ENCODE data around the gene GTF3C2. TPM values are rescaled to one million over a fixed set of nuclear protein-coding genes. Genes with fewer than 3 reads are reported as not detected.
"Not testable (repeated sequence)": the region's sequence is repeated elsewhere in the genome, so short reads cannot be mapped to it uniquely, and the experiment has no call there.

Gene GTF3C2
- total RNA-seq, 1 donor from 2014 or later, result 54.9 TPM

DNA sequence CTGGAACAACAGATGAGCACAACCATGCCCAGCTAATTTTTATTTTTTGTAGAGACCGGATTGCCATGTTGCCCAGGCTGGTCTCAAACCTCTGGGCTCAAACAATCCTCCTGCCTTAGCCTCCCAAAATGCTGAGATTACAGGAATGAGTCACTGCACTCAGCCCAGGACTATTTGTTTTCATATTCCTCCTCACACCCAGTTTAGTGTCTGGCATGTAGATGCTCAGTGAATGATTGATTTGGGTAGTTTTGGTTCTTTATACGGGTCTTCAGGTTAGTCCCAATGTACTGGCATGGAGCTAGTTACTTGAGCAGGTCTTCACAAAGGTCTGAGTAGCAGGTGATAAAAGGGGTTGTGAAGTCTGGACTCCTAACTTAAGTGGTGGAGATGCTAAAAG lies 7.4 kb upstream of the GTF3C2 start:
- DNase-seq (ENCODE audit: low read depth), result no peak
- Histone ChIP-seq H3K27me3 (ENCODE audit: control insufficient read depth, insufficient read depth, low read length) (no peaks in the 10 kb centered on the region), H3K4me3 (ENCODE audit: low read depth, low read length) (no peak overlapping the region), H3K36me3 (ENCODE audit: control insufficient read depth, insufficient read depth, low read length) (peaks cover 1% of the 10 kb centered on the region)
- TF ChIP-seq, protein P1, sequence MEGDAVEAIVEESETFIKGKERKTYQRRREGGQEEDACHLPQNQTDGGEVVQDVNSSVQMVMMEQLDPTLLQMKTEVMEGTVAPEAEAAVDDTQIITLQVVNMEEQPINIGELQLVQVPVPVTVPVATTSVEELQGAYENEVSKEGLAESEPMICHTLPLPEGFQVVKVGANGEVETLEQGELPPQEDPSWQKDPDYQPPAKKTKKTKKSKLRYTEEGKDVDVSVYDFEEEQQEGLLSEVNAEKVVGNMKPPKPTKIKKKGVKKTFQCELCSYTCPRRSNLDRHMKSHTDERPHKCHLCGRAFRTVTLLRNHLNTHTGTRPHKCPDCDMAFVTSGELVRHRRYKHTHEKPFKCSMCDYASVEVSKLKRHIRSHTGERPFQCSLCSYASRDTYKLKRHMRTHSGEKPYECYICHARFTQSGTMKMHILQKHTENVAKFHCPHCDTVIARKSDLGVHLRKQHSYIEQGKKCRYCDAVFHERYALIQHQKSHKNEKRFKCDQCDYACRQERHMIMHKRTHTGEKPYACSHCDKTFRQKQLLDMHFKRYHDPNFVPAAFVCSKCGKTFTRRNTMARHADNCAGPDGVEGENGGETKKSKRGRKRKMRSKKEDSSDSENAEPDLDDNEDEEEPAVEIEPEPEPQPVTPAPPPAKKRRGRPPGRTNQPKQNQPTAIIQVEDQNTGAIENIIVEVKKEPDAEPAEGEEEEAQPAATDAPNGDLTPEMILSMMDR (IDR thresholded peaks at IDR 0.05; ENCODE audit: insufficient read depth, low read length, poor library complexity, severe bottlenecking), result no peak

DNA sequence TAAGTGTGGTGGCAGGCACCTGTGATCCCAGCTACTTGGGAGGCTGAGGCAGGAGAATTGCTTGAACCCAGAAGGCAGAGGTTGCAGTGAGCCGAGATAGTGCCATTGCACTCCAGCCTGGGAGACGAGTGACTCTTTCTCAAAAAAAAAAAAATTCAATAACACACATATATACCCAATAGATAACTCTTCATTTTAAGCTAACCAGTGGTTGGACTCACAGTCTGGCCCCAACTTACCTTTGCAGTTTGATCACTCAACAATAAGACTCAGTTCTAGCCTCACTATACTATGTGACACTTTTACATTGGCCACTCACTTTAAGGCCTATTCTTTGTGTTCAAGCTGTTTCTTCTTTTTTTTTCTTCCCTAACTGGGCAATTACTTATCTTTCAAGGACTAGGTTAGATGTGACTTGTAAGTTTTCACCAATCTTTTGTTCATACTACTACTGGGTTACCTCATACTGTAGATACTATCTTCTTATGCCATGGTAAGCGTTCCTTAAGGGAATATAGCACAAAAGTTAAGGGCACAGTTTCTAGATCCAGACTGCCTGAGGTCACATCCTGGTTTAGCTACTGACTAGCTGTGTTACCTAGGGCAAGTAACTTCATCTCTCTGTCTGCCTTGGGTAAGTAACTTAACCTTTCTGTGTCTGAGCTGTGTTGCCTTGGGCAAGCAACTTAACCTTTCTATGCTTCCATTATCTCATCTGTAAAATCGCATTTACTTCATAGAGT lies 6.3 kb upstream of the GTF3C2 start:
- no peaks in the 10 kb centered on the region for H3K27me3 ChIP-seq (ENCODE audit: control insufficient read depth, insufficient read depth, low read length)
- no peak for DNase-seq (ENCODE audit: low read depth)
- no peaks in the 10 kb centered on the region for H3K36me3 ChIP-seq (ENCODE audit: control insufficient read depth, insufficient read depth, low read length)
- TF ChIP-seq, protein P1 (IDR thresholded peaks at IDR 0.05; ENCODE audit: insufficient read depth, low read length, poor library complexity, severe bottlenecking), result no peak
- H3K4me3 ChIP-seq (ENCODE audit: low read depth, low read length), result no peak overlapping the region

DNA sequence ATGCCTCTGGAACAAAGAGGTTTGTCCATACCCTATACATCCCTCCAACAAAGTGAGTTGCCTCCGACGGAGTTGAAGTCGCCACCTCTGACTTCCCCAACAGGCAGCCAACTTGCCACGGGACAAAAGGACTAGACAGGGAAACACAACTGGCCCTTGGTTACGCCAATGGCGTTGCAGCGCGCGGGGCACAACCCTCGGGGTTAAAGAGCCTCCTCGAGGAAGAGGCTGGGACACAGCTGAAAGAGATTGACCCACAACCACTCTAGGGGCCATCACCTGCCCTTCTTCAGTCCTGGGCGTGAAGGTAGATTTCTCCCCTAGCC lies 545 bp downstream of the GTF3C2 start:
- Histone ChIP-seq H3K27me3 (ENCODE audit: control insufficient read depth, insufficient read depth, low read length) (no peaks in the 10 kb centered on the region), H3K4me3 (ENCODE audit: low read depth, low read length) (peak overlapping the region; percentile 98), H3K36me3 (ENCODE audit: control insufficient read depth, insufficient read depth, low read length) (no peaks in the 10 kb centered on the region)
- no peak for DNase-seq (ENCODE audit: low read depth)
- TF ChIP-seq, protein P1 (IDR thresholded peaks at IDR 0.05; ENCODE audit: insufficient read depth, low read length, poor library complexity, severe bottlenecking), result no peak

- Histone ChIP-seq H3K4me3 (ENCODE audit: low read depth, low read length) (no peak overlapping the region), H3K27me3 (ENCODE audit: control insufficient read depth, insufficient read depth, low read length) (no peaks in the 10 kb centered on the region), H3K36me3 (ENCODE audit: control insufficient read depth, insufficient read depth, low read length) (no peaks in the 10 kb centered on the region)
- no peak for DNase-seq (ENCODE audit: low read depth)
- TF ChIP-seq, protein P1 (IDR thresholded peaks at IDR 0.05; ENCODE audit: insufficient read depth, low read length, poor library complexity, severe bottlenecking), result no peak
Observed at GRCh38 chr2:27354597-27354927, 2.0 kb downstream of the GTF3C2 start.

GRCh38 chr2:27353762-27354596 lies 2.6 kb downstream of the GTF3C2 start:
- no peak for DNase-seq (ENCODE audit: low read depth)
- TF ChIP-seq, protein P1 (IDR thresholded peaks at IDR 0.05; ENCODE audit: insufficient read depth, low read length, poor library complexity, severe bottlenecking), result no peak
- no peaks in the 10 kb centered on the region for H3K27me3 ChIP-seq (ENCODE audit: control insufficient read depth, insufficient read depth, low read length)
- no peaks in the 10 kb centered on the region for H3K36me3 ChIP-seq (ENCODE audit: control insufficient read depth, insufficient read depth, low read length)
- H3K4me3 ChIP-seq (ENCODE audit: low read depth, low read length), result no peak overlapping the region

GRCh38 chr2:27353386-27353761 lies 3.2 kb downstream of the GTF3C2 start:
- H3K27me3 ChIP-seq (ENCODE audit: control insufficient read depth, insufficient read depth, low read length); DNase-seq (ENCODE audit: low read depth); H3K4me3 ChIP-seq (ENCODE audit: low read depth, low read length); H3K36me3 ChIP-seq (ENCODE audit: control insufficient read depth, insufficient read depth, low read length): not testable (repeated sequence)

All from kidney epithelial cell (primary cell).